Astrocyte (in vitro differentiated cells and primary cell): ENCODE data around the gene MAGI3.

ENCODE experiments used
- CTCF ChIP-seq: IDR thresholded peaks from 2 replicates; pipeline ENCODE4 v1.5.1; 2011; ENCODE audit warnings: low read depth, mild to moderate bottlenecking, inconsistent platforms, low read length, moderate library complexity; ENCODE audit not compliant: insufficient read depth
- EZH2 ChIP-seq: IDR thresholded peaks from 2 replicates; pipeline ENCODE4 v1.6.1; 2012; ENCODE audit warnings: mild to moderate bottlenecking, low read length, inconsistent platforms; ENCODE audit not compliant: insufficient read depth

DNA sequence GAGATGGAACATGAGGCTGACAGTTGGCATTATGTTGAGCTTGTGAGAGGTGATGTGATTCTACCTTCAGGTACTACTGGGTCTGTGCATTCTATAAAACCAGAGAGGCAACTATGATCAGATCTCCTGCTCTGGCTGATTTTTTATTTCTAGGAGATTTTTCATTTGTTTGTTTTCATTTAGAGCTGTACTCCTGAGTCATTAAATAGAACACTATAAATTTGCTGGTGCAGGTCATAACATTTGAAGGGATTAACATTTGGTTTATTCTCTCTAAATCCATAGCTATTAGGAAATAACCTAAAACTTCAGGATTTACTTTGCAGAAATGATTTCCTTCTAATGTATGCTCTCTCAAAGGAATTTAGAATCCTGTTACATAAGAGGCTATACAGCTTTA is 42.9 kb downstream of the MAGI3 start:
- TF ChIP-seq CTCF (no peak), EZH2 (no peak)
